Stimulated activated effector memory CD8-positive, alpha-beta T cell treated with anti-CD3 and anti-CD28 coated beads, Interleukin-12 subunit alpha, Interleukin-12 subunit beta, amount 100 ng/mL, for 72 hours (primary cell): ENCODE measurements around the gene CHN1.

Source experiments
- ATAC-seq: fragments of 150-1000 bp; cut with Tn5 transposase; 2 replicates; pipeline ENCODE4 v1.10.0; 2021
- DNase-seq, 2 donors: peaks; one replicate each; pipeline ENCODE4 v3.0.0; 2021 to 2022; ENCODE audit warnings: low spot score in 2 of 2
- H3K27ac Mint-ChIP-seq: one replicate; pipeline ENCODE4 v1.8.0; 2022; ENCODE audit warnings: mild to moderate bottlenecking, mixed read lengths
- H3K36me3 Mint-ChIP-seq: one replicate; pipeline ENCODE4 v1.8.0; 2022; ENCODE audit warnings: mild to moderate bottlenecking, mixed read lengths
- H3K4me1 Mint-ChIP-seq: one replicate; pipeline ENCODE4 v1.8.0; 2022; ENCODE audit warnings: mixed read lengths
- H3K4me3 Mint-ChIP-seq: one replicate; pipeline ENCODE4 v1.8.0; 2022; ENCODE audit warnings: mild to moderate bottlenecking, mixed read lengths
- H3K9me3 Mint-ChIP-seq: one replicate; pipeline ENCODE4 v1.8.0; 2022; ENCODE audit warnings: mixed read lengths

The CHN1 gene

GRCh38 chr2:174764280-174765255 lies 240.6 kb downstream of the CHN1 start, which contains the start of gene CHRNA1:
TSS of gene CHRNA1 (minus strand) at chr2:174764472. CDS start at chr2:174764394, 78 bp downstream.
- no peak for ATAC-seq
- Mint-ChIP-seq H3K36me3 (no peaks in the 10 kb centered on the region), H3K27ac (no peak within 1 kb of the TSS), H3K9me3 (no peaks in the 10 kb centered on the region), H3K4me3 (no peak within 1 kb of the TSS), H3K4me1 (no peaks in the 10 kb centered on the region)
- no peak for DNase-seq

DNA sequence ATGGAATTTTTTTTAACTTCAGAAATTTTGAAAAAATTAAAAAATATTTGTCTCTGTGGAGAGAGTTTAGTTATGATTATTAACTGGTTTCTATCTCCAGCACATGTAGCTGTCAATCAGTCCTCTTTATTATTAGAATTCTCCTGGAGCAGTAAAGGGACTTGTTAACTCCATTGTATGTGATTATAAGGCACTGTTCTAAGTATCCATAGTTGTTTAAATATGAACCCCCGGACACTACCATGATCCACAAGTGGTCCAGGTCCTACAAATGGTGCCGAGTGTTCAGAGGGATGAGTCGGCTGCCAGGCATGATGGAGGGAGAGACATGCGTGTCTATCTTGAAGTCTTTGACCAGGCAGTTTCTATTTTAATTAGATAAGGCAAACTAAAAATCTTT lies 241.4 kb downstream of the CHN1 start:
- Mint-ChIP-seq H3K4me1 (no peaks in the 10 kb centered on the region), H3K27ac (no peak overlapping the region), H3K4me3 (no peak overlapping the region), H3K9me3 (no peaks in the 10 kb centered on the region), H3K36me3 (no peaks in the 10 kb centered on the region)
- no peak for DNase-seq
- no peak for ATAC-seq

- H3K4me1 Mint-ChIP-seq = no peaks in the 10 kb centered on the region
- no peak overlapping the region for H3K27ac Mint-ChIP-seq
- H3K36me3 Mint-ChIP-seq = no peaks in the 10 kb centered on the region
- ATAC-seq (no peak), DNase-seq (no peak)
- no peak overlapping the region for H3K4me3 Mint-ChIP-seq
- no peaks in the 10 kb centered on the region for H3K9me3 Mint-ChIP-seq
Measured at GRCh38 chr2:174762464-174762863, 242.7 kb downstream of the CHN1 start.

DNA sequence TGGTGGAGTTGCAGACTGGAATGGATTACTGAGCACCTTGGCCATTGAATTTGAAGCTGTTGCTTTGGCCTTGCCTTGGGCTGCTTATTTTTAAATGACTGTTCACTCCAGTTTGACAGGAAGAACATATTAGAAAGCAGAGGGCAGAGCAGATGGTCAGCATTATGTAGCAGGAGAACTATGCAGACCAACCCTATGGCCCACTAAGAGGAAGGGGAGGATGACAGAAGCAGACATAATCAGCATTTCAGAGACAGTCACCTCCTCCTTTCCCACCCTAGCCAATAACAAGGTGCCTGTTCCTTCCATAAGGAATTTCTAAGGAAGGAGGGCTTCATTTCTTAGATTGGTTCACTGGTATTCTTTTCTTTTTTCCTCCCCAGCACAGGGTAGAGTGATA lies 243.3 kb downstream of the CHN1 start:
- no peaks in the 10 kb centered on the region for H3K4me1 Mint-ChIP-seq
- no peak overlapping the region for H3K4me3 Mint-ChIP-seq
- DNase-seq (no peak), ATAC-seq (no peak)
- H3K36me3 Mint-ChIP-seq = no peaks in the 10 kb centered on the region
- peak overlapping the region; percentile 17 for H3K27ac Mint-ChIP-seq
- no peaks in the 10 kb centered on the region for H3K9me3 Mint-ChIP-seq

DNA sequence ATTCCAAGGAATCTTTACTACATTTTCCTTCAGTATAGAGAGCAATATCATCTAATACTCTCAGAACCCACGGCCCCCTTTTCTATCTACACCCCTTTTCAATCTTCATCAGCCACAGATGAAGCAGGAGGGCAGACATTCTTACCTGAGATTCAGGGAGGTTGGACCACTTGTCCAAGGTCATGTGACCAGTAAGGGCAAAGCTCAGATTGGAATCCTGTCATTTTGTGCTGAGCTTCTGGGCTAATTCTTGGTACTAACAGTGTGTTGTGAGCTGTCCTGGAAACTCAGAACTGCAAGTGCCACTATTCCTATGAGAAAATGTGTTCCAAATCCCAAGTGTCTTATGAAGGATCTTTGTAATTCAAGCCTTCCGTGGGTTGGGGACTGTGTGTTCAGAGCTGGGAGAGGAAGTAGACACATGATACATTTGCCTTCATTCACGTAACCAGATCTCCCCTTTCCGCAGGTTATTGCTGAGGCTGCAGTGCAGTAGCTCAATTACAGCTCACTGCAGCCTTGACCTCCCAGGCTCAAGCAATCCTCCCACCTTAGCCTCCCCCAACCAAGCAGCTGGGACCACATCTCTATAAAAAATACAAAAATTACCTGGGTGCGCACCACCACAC lies 244.2 kb downstream of the CHN1 start:
- DNase-seq (no peak), ATAC-seq (no peak)
- Mint-ChIP-seq H3K36me3 (no peaks in the 10 kb centered on the region), H3K4me1 (no peaks in the 10 kb centered on the region), H3K9me3 (no peaks in the 10 kb centered on the region), H3K4me3 (no peak overlapping the region), H3K27ac (no peak overlapping the region)

DNA sequence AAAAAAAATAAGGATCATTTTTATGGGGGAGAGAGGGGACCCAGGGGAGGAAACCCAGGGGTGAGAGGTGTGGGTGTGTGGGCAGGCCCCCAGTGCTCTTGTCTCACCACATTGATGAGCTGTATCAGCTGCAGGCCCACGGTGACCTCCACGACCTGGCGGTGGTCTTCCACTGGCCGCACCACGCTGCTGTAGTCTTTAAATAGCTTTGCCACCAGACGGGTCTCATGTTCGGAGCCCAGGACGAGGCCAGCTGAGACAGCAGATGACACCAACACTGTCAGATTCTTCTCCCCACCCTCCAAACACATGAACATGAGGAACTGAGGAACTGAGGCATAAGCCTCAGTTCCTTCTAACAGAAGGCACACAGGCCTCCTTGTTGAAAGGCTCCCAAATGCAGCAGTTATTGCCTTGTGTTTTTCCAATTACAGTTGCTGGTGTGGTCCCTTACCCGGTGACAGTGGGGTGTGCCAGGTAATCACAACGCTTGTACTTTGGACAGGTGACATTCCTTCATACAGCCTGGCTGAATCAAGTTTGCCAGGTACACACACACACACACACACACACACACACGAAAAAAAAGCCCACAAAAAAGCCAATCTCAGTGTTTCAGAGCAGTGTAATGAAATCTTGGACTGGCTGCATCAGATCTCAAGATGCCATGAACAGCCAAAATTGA lies 245.7 kb downstream of the CHN1 start:
- no peak for ATAC-seq
- Mint-ChIP-seq H3K4me1 (no peaks in the 10 kb centered on the region), H3K27ac (no peak overlapping the region), H3K9me3 (no peaks in the 10 kb centered on the region), H3K4me3 (no peak overlapping the region), H3K36me3 (no peaks in the 10 kb centered on the region)
- no peak for DNase-seq

GRCh38 chr2:174756743-174757142 lies 248.4 kb downstream of the CHN1 start:
- Mint-ChIP-seq H3K9me3 (no peaks in the 10 kb centered on the region), H3K36me3 (peaks cover 10% of the 10 kb centered on the region), H3K4me1 (peaks cover 16% of the 10 kb centered on the region), H3K4me3 (no peak overlapping the region), H3K27ac (no peak overlapping the region)
- no peak for ATAC-seq
- no peak for DNase-seq

DNA sequence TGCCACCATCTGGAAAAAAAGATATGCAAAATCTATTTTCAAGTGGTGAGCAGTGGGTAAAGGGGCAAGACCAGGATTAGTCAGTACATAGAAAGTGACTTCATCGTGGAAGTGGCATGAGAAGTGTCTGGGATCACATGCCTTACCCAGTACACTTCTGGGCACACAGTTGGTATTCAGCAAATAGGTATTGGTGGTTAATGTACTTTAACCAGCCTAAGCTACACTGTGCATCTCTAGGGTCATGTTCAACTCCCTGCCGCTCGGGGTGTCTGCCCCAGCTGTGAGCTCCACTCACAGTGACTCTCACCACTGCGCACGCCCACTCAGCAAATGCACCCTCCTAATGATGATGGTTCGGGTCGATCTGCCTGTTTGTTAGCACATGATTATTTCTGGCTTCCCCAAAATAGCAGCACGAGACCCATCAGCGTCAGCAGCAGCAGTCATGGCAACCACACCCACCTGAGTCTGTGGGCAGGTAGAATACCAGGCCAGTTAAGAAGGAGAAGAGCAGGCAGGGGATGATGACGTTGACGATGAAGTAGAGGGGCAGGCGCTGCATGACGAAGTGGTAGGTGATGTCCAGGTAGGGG lies 252.0 kb downstream of the CHN1 start:
- H3K9me3 Mint-ChIP-seq = no peaks in the 10 kb centered on the region
- ATAC-seq = peak; percentile 64
- peaks cover 37% of the 10 kb centered on the region for H3K4me1 Mint-ChIP-seq
- DNase-seq = peak in 1 of 2 donors; percentile 66
- H3K36me3 Mint-ChIP-seq = peaks cover 10% of the 10 kb centered on the region
- H3K27ac Mint-ChIP-seq = peak overlapping the region; percentile 91
- H3K4me3 Mint-ChIP-seq = peak overlapping the region; percentile 53

GRCh38 chr2:174752403-174753037 lies 252.7 kb downstream of the CHN1 start:
- DNase-seq (peak in 1 of 2 donors; percentile 72), ATAC-seq (peak; percentile 89)
- Mint-ChIP-seq H3K4me3 (peak overlapping the region; percentile 53), H3K4me1 (peaks cover 37% of the 10 kb centered on the region), H3K9me3 (no peaks in the 10 kb centered on the region), H3K36me3 (peaks cover 10% of the 10 kb centered on the region), H3K27ac (peak overlapping the region; percentile 91)

DNA sequence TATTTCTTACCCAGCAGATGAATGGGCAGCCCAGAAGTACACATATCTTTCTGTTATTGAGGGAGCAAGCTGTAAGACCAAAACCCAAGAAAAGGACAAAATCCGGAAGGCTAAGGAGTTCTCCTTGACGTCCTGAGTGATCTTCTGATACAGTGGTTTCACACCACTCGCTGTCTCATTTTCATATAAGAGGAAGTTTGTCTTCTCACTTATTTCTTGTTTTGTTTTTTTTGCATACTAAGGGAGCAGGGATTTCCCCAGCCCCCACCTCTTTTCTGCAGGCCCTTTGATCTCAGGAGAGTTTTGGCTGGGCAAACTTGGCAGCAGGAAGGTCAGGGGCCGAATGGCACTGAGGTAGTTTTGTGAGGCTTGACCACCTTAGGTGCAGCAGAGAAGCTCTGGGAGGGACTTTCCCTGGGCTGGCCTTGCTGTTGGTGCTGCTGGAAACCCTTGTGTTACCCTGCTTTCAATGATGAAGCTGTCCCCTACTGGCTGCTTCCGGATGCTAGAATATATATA lies 254.2 kb downstream of the CHN1 start:
- Mint-ChIP-seq H3K4me1 (peaks cover 37% of the 10 kb centered on the region), H3K4me3 (peak overlapping the region; percentile 58), H3K27ac (peak overlapping the region; percentile 57), H3K36me3 (peaks cover 10% of the 10 kb centered on the region), H3K9me3 (no peaks in the 10 kb centered on the region)
- ATAC-seq = peak; percentile 57
- peak in 1 of 2 donors; percentile 75 for DNase-seq

- Mint-ChIP-seq H3K4me1 (peaks cover 37% of the 10 kb centered on the region), H3K36me3 (peaks cover 10% of the 10 kb centered on the region), H3K27ac (no peak overlapping the region), H3K9me3 (no peaks in the 10 kb centered on the region), H3K4me3 (peak overlapping the region; percentile 58)
- DNase-seq (no peak), ATAC-seq (no peak)
Measured at GRCh38 chr2:174749793-174750192, 255.4 kb downstream of the CHN1 start.

DNA sequence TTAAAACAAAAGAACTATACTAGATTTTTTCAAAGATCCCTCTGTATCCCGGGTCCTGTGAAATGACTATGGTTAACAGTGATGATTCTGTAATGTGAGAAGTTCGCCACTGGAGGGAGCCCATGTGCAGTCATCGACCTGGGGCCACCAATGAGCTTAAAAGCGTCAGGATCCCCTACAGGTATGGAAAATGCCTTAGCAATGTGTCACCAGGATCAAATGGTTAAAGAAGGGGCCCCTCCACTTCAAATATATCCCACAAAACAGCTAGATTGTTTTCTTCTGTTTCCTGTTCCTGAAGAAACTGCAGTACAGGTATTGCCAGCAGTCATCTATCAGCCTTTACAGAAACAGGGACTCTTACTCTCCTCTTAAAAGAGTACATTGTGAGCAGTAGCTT lies 256.2 kb downstream of the CHN1 start:
- peaks cover 37% of the 10 kb centered on the region for H3K4me1 Mint-ChIP-seq
- no peak overlapping the region for H3K4me3 Mint-ChIP-seq

More for the DNA sequence above, 256.2 kb downstream of the CHN1 start:
- H3K9me3 Mint-ChIP-seq = no peaks in the 10 kb centered on the region
- peak; percentile 59 to 83 for DNase-seq
- peak; percentile 20 for ATAC-seq
- peaks cover 10% of the 10 kb centered on the region for H3K36me3 Mint-ChIP-seq
- H3K27ac Mint-ChIP-seq = no peak overlapping the region
